NCI-H82 treated with DMSO at 0.1 percent for 48 hours (cell line): ENCODE measurements around the gene TENT4B.
A peak's percentile ranks its signal among the peaks of the same experiment; 100 is the strongest.

ENCODE experiments used
- DNase-seq: peaks from one replicate; lab custom pipeline; 2025; ENCODE audit not compliant: unreplicated experiment; lab: John Stamatoyannopoulos, UW

The TENT4B gene

GRCh38 chr16:50254072-50254471, 101.0 kb downstream of the TENT4B start:
- DNase-seq, result no peak

DNA sequence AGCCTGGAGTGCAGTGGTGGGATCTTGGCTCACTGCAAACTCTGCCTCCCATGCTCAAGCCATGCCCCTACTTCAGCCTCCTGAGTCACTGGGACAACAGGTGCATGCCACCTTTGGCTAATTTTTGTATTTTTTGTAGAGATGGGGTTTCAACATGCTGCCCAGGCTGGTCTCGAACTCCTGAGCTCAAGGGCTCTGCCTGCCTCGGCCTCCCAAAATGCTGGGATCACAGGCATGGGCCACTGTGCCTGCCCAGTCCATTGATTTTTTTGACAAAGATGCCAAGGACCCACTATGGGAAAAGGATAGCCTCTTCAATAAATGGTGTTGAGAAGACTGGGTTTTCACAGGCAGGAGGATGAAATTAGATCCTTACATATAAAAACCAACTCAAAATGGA, 102.4 kb downstream of the TENT4B start:
- no peak for DNase-seq

DNA sequence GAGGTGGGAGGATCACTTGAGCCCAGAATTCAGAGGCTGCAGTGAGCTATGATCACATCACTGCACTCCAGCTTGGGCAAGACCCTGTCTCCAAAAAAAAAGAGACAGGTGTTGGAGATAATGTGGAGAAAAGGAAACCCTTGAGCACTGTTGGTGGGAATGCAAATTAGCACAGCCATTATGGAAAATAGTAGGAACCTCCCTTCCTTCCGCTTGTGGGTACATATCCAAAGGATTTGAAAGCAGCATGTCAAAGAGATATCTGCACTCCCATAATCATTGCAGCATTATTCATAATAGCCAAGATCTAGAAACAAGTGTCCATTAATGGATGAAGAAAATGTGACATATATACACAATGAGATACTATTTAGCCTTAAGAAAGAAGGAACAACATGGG, 103.5 kb downstream of the TENT4B start:
- no peak for DNase-seq

- no peak for DNase-seq
Observed at GRCh38 chr16:50257876-50258275, 104.8 kb downstream of the TENT4B start.

DNA sequence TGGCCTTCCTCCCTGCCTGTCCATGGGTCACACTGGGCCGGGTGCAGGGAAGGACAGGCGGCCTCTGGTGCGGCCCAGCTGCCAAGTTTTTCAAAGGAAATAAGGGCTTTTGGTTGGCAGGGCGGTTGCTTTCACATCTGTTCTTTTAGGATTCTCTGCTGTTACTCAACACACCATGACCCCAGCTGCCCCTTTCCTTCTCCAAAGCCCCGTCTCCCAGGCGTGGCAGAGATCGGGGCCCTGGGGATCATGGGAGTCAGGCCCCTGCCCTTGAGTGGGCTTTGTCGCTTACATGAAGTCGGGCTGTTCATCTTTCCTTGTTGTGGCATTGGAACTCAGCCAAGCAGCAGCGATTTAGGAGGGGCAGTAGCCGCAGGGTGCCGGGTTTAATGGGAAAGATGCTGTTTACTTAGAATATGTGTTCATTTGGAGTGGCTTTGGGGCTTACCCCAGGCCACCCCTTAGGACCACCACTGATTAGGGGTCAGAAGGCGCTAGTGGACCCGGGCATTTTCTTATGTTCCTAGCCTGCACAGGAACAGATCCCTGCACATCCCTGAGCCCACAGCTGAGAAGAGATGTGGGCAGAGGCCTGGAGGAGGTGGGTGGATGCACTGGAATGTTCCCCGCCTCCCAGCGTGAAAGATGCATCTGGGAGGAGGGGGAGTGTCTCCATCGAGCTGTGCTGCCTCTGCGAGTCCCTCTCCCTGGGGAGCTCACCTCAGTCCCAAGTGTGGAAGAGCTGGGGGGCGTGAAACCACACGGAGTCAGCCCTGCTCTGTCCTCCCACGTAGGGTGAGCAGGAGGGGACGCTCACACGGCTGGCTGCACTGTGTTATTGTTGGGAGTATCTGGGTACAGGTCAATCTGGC, 106.5 kb downstream of the TENT4B start:
- peak; percentile 80 for DNase-seq

GRCh38 chr16:50260206-50261159, 107.4 kb downstream of the TENT4B start:
- DNase-seq, result no peak

- no peak for DNase-seq
Observed at GRCh38 chr16:50261160-50261706, 108.1 kb downstream of the TENT4B start.

DNA sequence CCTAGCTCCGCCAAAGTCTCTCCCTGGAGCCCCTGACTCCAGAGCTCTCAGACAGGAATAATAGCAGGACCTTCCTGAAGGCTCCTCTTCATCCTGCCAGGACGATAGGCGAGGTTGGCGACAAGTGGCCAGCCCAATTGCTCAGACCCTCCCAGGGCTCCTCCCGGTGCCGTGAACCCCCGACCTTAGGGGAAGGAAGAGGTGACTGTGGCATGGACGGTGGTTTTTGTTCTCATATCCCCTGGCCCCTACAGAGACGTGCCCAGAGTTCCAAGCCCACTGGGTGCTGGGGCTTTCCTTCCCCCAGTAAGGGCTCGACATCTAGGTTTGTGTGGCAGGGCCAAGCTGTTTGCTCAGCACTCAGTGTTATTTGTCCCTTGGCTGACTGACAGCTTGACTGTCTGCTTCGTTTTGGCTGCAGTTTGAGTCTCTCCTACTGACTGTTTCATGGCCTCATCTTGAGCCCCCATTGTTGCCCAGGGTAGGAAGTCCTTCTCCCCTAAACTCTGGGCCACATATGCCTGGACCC, 108.7 kb downstream of the TENT4B start:
- DNase-seq, result no peak

GRCh38 chr16:50263060-50263909, 110.2 kb downstream of the TENT4B start:
- DNase-seq, result no peak

GRCh38 chr16:50263940-50264929, 111.1 kb downstream of the TENT4B start:
- no peak for DNase-seq

- no peak for DNase-seq
Observed at GRCh38 chr16:50265260-50265659, 112.2 kb downstream of the TENT4B start.

DNA sequence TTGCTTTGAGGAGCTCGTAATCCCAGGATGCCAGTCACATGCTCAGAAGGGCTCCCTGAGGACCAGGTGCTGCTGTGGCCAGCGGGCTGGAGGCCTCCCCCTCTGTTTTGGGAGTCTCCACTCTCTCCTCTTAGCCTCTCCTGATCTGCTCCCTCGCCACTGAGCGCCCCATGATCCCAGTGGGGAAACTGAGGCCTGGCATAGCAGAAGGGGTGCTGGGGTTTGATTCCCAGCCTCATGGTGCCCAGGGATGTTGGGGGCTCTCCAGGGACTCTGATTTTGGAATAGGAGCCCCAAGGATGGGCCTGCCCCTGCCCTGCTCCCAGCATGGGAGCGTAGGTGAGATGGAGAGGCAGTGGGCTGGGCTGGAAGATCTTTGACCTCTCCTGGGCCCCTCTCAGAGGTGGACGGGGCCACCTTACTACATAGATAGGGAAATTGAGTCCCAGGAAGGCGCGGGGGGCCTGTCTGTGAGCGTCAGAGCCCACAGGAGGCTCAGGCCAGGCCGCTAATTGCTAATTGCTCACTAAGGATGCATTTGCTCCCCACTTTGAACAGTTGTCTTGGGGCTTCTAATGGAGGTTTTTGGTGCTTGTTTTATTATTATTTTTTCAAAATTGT, 112.7 kb downstream of the TENT4B start:
- no peak for DNase-seq

DNA sequence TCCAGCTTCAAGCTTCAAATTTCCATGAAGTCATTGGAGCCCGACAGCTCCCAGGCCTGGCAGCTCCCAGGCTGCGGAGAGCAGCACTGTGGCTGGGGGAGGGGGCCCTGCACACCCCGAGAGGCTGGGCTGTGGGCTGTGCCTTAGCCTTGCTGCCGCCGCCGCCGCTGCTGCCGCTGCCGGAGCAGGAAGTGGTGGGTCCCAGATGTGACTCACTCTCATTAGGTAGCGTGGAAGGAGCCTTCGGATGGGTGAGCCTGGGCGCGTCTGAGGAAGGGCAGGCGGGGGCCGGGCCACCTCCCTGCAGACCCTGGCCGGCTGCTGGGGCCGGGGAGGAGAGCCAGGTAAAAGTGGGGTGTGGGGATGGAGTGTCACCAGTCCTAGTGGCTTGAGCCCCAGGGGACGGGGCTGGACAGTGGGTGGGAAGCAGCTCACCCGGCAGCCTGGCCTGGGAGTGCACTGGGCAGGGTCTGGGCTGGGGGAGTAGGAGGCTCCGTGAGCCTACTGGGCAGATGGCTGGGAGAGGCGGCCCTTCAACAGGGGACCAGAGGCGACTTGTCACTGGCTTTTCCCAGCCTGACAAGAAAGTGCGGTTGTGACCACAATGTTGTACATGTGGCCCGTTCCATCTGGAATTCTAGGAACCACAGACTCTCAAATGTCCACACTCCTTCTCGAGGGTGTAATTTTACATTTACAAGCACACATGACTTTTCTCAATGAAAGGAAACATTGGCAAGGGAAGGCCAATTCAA, 113.4 kb downstream of the TENT4B start, which contains the start of gene ADCY7:
TSS of gene ADCY7 (plus strand) at position 215 of the 755 bp plus-strand sequence. CDS start 21,629 bp downstream, outside the sequence.
- DNase-seq, result no peak

DNA sequence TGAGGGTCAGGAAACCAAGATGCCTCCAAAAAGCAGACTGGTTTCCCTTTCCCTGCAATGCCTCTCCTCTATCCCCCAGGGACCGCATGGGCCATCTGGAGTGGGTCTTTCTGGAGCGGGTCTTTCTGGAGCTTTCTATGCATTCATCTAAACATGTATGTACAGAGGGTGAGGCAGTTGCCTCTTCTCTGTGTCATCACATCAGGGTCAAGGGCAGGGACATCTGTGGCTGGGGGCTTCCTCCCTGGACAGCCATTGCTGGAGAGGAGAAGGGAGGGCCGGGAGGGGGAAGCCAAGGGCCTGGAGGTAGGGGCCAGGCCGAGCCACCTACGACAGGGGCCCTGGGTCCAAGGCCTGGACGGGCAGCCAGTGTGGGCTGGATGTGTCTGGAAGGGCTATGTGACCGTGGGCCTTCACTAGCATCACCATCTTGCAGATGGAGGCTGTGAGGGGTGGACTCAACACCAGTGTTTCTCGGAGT, 114.1 kb downstream of the TENT4B start:
- peak; percentile 4 for DNase-seq

GRCh38 chr16:50267651-50268050, 114.5 kb downstream of the TENT4B start:
- DNase-seq, result no peak

DNA sequence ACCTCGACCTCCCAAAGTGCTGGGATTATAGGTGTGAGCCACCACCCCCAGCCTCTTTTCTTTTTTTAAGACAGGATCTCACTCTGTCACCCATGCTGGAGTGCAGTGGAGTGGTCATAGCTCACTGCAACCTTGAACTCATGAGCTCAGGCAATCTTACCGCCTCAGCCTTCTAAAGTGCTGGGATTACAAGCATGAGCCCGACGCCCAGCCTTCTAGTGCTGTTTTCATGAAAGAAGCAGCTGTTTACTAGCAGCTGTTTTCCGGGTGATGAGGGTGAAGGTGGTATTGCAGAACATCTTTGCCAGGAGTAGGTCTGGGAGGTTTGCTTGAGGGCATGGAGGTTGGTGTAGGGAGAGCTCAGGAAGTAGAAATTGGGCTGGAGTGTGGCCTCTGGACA, 115.2 kb downstream of the TENT4B start:
- no peak for DNase-seq

DNA sequence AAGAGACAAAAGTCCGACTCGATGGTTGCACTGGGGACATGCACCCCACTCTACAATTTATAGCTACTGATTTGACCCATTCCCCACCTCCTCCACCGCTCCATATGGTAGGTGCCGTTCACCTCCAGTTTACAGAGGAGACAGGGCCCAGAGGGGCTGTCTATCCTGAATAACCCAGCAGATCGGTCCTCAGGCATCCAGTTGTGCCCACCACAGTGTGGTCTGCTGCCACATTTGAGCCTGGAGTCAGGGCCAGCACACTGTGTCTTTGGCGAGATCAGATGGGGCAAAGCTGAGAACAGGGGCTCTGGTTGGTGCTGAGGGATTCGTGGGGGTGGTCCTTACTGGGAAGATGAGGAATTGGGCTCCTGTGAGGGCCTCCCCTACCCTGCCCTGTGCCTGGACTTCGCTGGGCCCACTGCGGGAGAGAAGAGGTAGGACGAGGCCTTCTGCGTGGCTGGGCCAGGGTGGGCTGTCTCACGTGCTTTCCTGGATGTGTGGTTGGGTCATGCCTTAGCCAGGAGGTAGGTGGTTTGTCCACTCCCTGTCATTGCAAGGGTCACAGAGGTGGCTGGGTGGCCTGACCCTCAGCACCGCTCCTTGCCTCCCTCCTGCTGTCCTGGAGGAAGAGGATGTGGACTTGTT, 116.1 kb downstream of the TENT4B start:
- DNase-seq, result no peak
